ENCODE measurements around the gene GTPBP1.

Gene GTPBP1

GRCh38 chr22:38705235-38706100 is at the start of gene GTPBP1:
GTPBP1 (plus strand) TSS chr22:38705944; CDS start chr22:38705956, 12 bp downstream.
- DNase-seq (ENCODE audit: low read depth, low spot score): peak; percentile 100

- peak; percentile 96 for DNase-seq (ENCODE audit: low read depth, low spot score)
Measured at GRCh38 chr22:38656256-38657044, 49.3 kb upstream of the GTPBP1 start, which contains the start of the genes CBY1 and FAM227A. CBY1 (plus strand) TSS chr22:38656638; CDS start chr22:38668055, 11,417 bp downstream. FAM227A (minus strand) TSS chr22:38656392; CDS start chr22:38650168, 6,224 bp downstream.

- DNase-seq (ENCODE audit: low read depth, low spot score): peak; percentile 22
Measured at GRCh38 chr22:38657045-38657909, 48.5 kb upstream of the GTPBP1 start.

GRCh38 chr22:38674888-38675287 is 30.9 kb upstream of the GTPBP1 start:
- DNase-seq (ENCODE audit: low read depth, low spot score): no peak

- no peak for DNase-seq (ENCODE audit: low read depth, low spot score)
Measured at GRCh38 chr22:38675833-38676232, 29.9 kb upstream of the GTPBP1 start.

GRCh38 chr22:38681582-38682335 is 24.0 kb upstream of the GTPBP1 start, which contains the start of gene TOMM22:
TOMM22 (plus strand) TSS chr22:38681957; CDS start chr22:38681979, 22 bp downstream.
- DNase-seq (ENCODE audit: low read depth, low spot score): peak; percentile 89

- DNase-seq (ENCODE audit: low read depth, low spot score): no peak
Measured at GRCh38 chr22:38684895-38685294, 20.8 kb upstream of the GTPBP1 start.

GRCh38 chr22:38685761-38686160 is 20.0 kb upstream of the GTPBP1 start:
- DNase-seq (ENCODE audit: low read depth, low spot score): no peak

GRCh38 chr22:38689651-38690050 is 16.1 kb upstream of the GTPBP1 start:
- no peak for DNase-seq (ENCODE audit: low read depth, low spot score)

GRCh38 chr22:38694049-38694448 is 11.7 kb upstream of the GTPBP1 start:
- DNase-seq (ENCODE audit: low read depth, low spot score): no peak

GRCh38 chr22:38694940-38695339 is 10.8 kb upstream of the GTPBP1 start:
- DNase-seq (ENCODE audit: low read depth, low spot score): no peak

GRCh38 chr22:38696606-38697424 is 8.9 kb upstream of the GTPBP1 start:
- no peak for DNase-seq (ENCODE audit: low read depth, low spot score)

GRCh38 chr22:38697425-38698089 is 8.2 kb upstream of the GTPBP1 start:
- peak; percentile 14 for DNase-seq (ENCODE audit: low read depth, low spot score)

GRCh38 chr22:38698407-38699094 is 7.2 kb upstream of the GTPBP1 start:
- no peak for DNase-seq (ENCODE audit: low read depth, low spot score)

GRCh38 chr22:38699143-38699542 is 6.6 kb upstream of the GTPBP1 start:
- DNase-seq (ENCODE audit: low read depth, low spot score): no peak

- DNase-seq (ENCODE audit: low read depth, low spot score): peak; percentile 16
Measured at GRCh38 chr22:38699784-38700183, 6.0 kb upstream of the GTPBP1 start.

- no peak for DNase-seq (ENCODE audit: low read depth, low spot score)
Measured at GRCh38 chr22:38700270-38700788, 5.4 kb upstream of the GTPBP1 start.
